Neural progenitor cell (in vitro differentiated cells): ENCODE results near the gene GDPD4. TPM values are rescaled to one million over a fixed set of nuclear protein-coding genes. Genes with fewer than 3 reads are reported as not detected.

ENCODE experiments used
- DNase-seq: peaks from one replicate; pipeline ENCODE4 v3.0.0-alpha.2; 2016; ENCODE audit warnings: low spot score
- H2AFZ ChIP-seq: fragments of 200-600 bp; sonication (generic); replicated peaks from 2 replicates; pipeline ENCODE4 v1.6.1; 2016; ENCODE audit warnings: antibody characterized with exemption
- H3F3A ChIP-seq: fragments of 200-600 bp; sonication (generic); 2 replicates; pipeline ENCODE4 v1.6.1; 2016; ENCODE audit warnings: antibody characterized with exemption, low read depth
- H3K27ac ChIP-seq: fragments of 200-600 bp; sonication (generic); 2 replicates; pipeline ENCODE4 v1.5.1; 2016; ENCODE audit warnings: mild to moderate bottlenecking
- H3K27me3 ChIP-seq: fragments of 200-600 bp; sonication (generic); 2 replicates; pipeline ENCODE4 v1.6.1; 2016; ENCODE audit warnings: mild to moderate bottlenecking, moderate library complexity
- H3K36me3 ChIP-seq: fragments of 200-600 bp; sonication (generic); 2 replicates; pipeline ENCODE4 v1.5.1; 2016
- H3K4me1 ChIP-seq: fragments of 200-600 bp; sonication (generic); 2 replicates; pipeline ENCODE4 v1.6.1; 2016; ENCODE audit warnings: mixed run types
- H3K4me2 ChIP-seq: fragments of 200-600 bp; sonication (generic); 2 replicates; pipeline ENCODE4 v1.6.1; 2016
- H3K4me3 ChIP-seq: fragments of 200-600 bp; sonication (generic); 2 replicates; pipeline ENCODE4 v1.5.1; 2016
- H3K79me2 ChIP-seq: fragments of 200-600 bp; sonication (generic); 2 replicates; pipeline ENCODE4 v1.6.1; 2016; ENCODE audit warnings: low read depth
- H3K9ac ChIP-seq: fragments of 200-600 bp; sonication (generic); 2 replicates; pipeline ENCODE4 v1.6.1; 2016
- H3K9me3 ChIP-seq: fragments of 200-600 bp; sonication (generic); 2 replicates; pipeline ENCODE4 v1.5.1; 2016; ENCODE audit warnings: low read depth
- H4K20me1 ChIP-seq: fragments of 200-600 bp; sonication (generic); 2 replicates; pipeline ENCODE4 v1.6.1; 2016; ENCODE audit warnings: low read depth
- H3K27ac Mint-ChIP-seq: 3 replicates; pipeline ENCODE4 v1.8.0; 2021; ENCODE audit warnings: mixed read lengths
- H3K27me3 Mint-ChIP-seq: 2 replicates; pipeline ENCODE4 v1.8.0; 2022; ENCODE audit warnings: low read depth, mild to moderate bottlenecking, inconsistent platforms, moderate library complexity, mixed read lengths; ENCODE audit not compliant: insufficient read depth
- H3K36me3 Mint-ChIP-seq: 3 replicates; pipeline ENCODE4 v1.8.0; 2021; ENCODE audit warnings: mixed read lengths
- H3K4me1 Mint-ChIP-seq: 3 replicates; pipeline ENCODE4 v1.8.0; 2021; ENCODE audit warnings: mixed read lengths
- H3K4me3 Mint-ChIP-seq: 3 replicates; pipeline ENCODE4 v1.8.0; 2021; ENCODE audit warnings: mild to moderate bottlenecking, moderate library complexity, mixed read lengths
- H3K9me3 Mint-ChIP-seq: 3 replicates; pipeline ENCODE4 v1.8.0; 2020; ENCODE audit warnings: mixed read lengths
- CTCF ChIP-seq: fragments of 200-600 bp; sonication (generic); IDR thresholded peaks from 2 replicates; pipeline ENCODE4 v1.5.1; 2017; ENCODE audit warnings: antibody characterized with exemption, mild to moderate bottlenecking
- EZH2 ChIP-seq: fragments of 200-600 bp; sonication (generic); IDR thresholded peaks from 2 replicates; pipeline ENCODE4 v1.6.1; 2017; ENCODE audit warnings: antibody characterized with exemption, mild to moderate bottlenecking, moderate library complexity
- EZH2phosphoT487 ChIP-seq: fragments of 200-600 bp; sonication (generic); IDR thresholded peaks from 2 replicates; pipeline ENCODE4 v1.6.1; 2017; ENCODE audit warnings: antibody characterized with exemption
- total RNA-seq: library from RNA; depleted of rRNA; stranded (reverse); fragments of >200 nt; gene quantifications from 2 replicates; pipeline ENCODE4 v1.2.3, GENCODE V29; 2015; ENCODE audit warnings: low replicate concordance

GDPD4 gene
- total RNA-seq, 1 donor from 2014 or later, result not detected

DNA sequence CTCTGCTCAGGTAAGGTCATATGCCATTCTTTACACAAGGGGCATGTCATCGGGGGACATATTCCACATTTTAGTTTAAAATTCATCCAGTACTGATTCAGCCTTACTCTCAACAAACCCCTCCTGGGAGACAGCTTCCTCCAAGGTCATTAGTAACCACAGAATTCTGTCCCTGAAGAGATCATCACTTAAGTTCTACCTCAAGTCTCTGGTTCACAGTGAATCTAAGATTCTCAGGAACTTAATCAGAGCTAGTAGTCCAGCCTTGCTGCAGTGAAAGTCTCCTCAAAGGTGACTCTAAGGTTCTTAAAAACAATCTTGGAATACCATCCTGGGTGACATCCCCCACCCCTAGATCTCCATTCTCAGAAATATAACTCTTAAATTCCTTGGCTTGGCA lies 18.9 kb upstream of the GDPD4 start:
- H3K79me2 ChIP-seq, result no peaks in the 10 kb centered on the region
- H3K27me3 ChIP-seq, result no peaks in the 10 kb centered on the region
- Mint-ChIP-seq H3K9me3 (no peaks in the 10 kb centered on the region), H3K36me3 (peaks cover 11% of the 10 kb centered on the region), H3K4me1 (no peaks in the 10 kb centered on the region), H3K27ac (no peak overlapping the region), H3K27me3 (peaks cover 2% of the 10 kb centered on the region), H3K4me3 (no peak overlapping the region)
- H2AFZ ChIP-seq, result no peak overlapping the region
- H3K4me1 ChIP-seq, result no peaks in the 10 kb centered on the region
- no peak overlapping the region for H3K4me3 ChIP-seq
- no peaks in the 10 kb centered on the region for H3F3A ChIP-seq
- H3K4me2 ChIP-seq, result no peak overlapping the region
- no peaks in the 10 kb centered on the region for H3K36me3 ChIP-seq
- TF ChIP-seq CTCF, result no peak
- TF ChIP-seq EZH2phosphoT487, result no peak
- no peak for TF ChIP-seq EZH2
- H3K9ac ChIP-seq, result no peak overlapping the region
- H4K20me1 ChIP-seq, result no peaks in the 10 kb centered on the region
- H3K27ac ChIP-seq, result no peak overlapping the region
- no peak for DNase-seq
- no peaks in the 10 kb centered on the region for H3K9me3 ChIP-seq

- H3K9me3 Mint-ChIP-seq, result no peaks in the 10 kb centered on the region
- peaks cover 2% of the 10 kb centered on the region for H3K27me3 Mint-ChIP-seq
- no peak overlapping the region for H3K4me3 ChIP-seq
- H3K9me3 ChIP-seq, result no peaks in the 10 kb centered on the region
- DNase-seq, result no peak
- no peaks in the 10 kb centered on the region for H3K4me1 Mint-ChIP-seq
- H4K20me1 ChIP-seq, result no peaks in the 10 kb centered on the region
- H3K79me2 ChIP-seq, result no peaks in the 10 kb centered on the region
- H3K4me2 ChIP-seq, result no peak overlapping the region
- H3K27me3 ChIP-seq, result no peaks in the 10 kb centered on the region
- no peak overlapping the region for H3K9ac ChIP-seq
- no peak overlapping the region for H3K4me3 Mint-ChIP-seq
- TF ChIP-seq CTCF (no peak), EZH2 (no peak), EZH2phosphoT487 (no peak)
- no peak overlapping the region for H2AFZ ChIP-seq
- H3F3A ChIP-seq, result no peaks in the 10 kb centered on the region
- H3K27ac ChIP-seq, result no peak overlapping the region
- H3K36me3 Mint-ChIP-seq, result peaks cover 11% of the 10 kb centered on the region
- H3K4me1 ChIP-seq, result no peaks in the 10 kb centered on the region
- H3K27ac Mint-ChIP-seq, result no peak overlapping the region
- H3K36me3 ChIP-seq, result no peaks in the 10 kb centered on the region
These were observed 17.1 kb upstream of the GDPD4 start for GRCh38 chr11:77318600-77318999.

GRCh38 chr11:77316733-77317342 lies 15.4 kb upstream of the GDPD4 start:
- no peaks in the 10 kb centered on the region for H3K36me3 ChIP-seq
- no peak for DNase-seq
- no peaks in the 10 kb centered on the region for H3K4me1 ChIP-seq
- no peak for TF ChIP-seq EZH2phosphoT487
- H3K9ac ChIP-seq, result no peak overlapping the region
- H3K27ac Mint-ChIP-seq, result no peak overlapping the region
- peaks cover 2% of the 10 kb centered on the region for H3K27me3 Mint-ChIP-seq
- no peak overlapping the region for H3K4me3 Mint-ChIP-seq
- H3K36me3 Mint-ChIP-seq, result no peaks in the 10 kb centered on the region
- peak overlapping the region; percentile 37 for H2AFZ ChIP-seq
- H3K27me3 ChIP-seq, result no peaks in the 10 kb centered on the region
- H3K4me3 ChIP-seq, result no peak overlapping the region
- no peaks in the 10 kb centered on the region for H3F3A ChIP-seq
- no peaks in the 10 kb centered on the region for H3K4me1 Mint-ChIP-seq
- no peak overlapping the region for H3K4me2 ChIP-seq
- no peak overlapping the region for H3K27ac ChIP-seq
- H3K9me3 ChIP-seq, result no peaks in the 10 kb centered on the region
- no peaks in the 10 kb centered on the region for H3K79me2 ChIP-seq
- H4K20me1 ChIP-seq, result no peaks in the 10 kb centered on the region
- H3K9me3 Mint-ChIP-seq, result no peaks in the 10 kb centered on the region

DNA sequence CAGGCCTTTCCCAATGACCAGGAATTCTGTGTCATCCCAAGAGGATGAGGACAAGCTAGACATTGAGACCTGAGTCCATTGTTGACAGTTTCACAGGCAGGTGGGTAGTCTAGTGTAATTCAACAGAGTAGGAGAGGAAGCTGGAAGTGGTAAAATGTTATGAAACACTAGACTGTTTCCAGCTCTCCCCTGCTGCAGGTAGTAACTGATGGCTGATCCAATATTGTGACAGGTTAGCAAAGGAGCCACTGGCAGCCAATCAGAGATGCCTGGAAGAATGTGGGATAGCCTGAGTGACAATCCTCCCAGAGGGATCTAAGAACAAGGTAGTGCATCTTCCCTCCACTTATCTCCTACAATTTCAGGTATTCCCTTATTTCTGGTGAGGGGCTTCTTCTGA lies 10.6 kb upstream of the GDPD4 start:
- no peaks in the 10 kb centered on the region for H3K4me1 Mint-ChIP-seq
- Histone ChIP-seq H3K9me3 (no peaks in the 10 kb centered on the region), H3K4me1 (no peaks in the 10 kb centered on the region), H3K36me3 (no peaks in the 10 kb centered on the region), H2AFZ (no peak overlapping the region), H3F3A (no peaks in the 10 kb centered on the region), H3K4me2 (no peak overlapping the region), H3K4me3 (no peak overlapping the region), H3K27ac (no peak overlapping the region), H3K27me3 (no peaks in the 10 kb centered on the region), H3K9ac (no peak overlapping the region), H4K20me1 (no peaks in the 10 kb centered on the region), H3K79me2 (no peaks in the 10 kb centered on the region)
- no peak overlapping the region for H3K4me3 Mint-ChIP-seq
- no peak overlapping the region for H3K27ac Mint-ChIP-seq
- H3K27me3 Mint-ChIP-seq, result no peaks in the 10 kb centered on the region
- H3K9me3 Mint-ChIP-seq, result no peaks in the 10 kb centered on the region
- no peak for DNase-seq
- TF ChIP-seq EZH2phosphoT487, result no peak
- H3K36me3 Mint-ChIP-seq, result no peaks in the 10 kb centered on the region
